Measurements from ENCODE around the gene CYP3A4.
"Not testable (repeated sequence)": the region's sequence is repeated elsewhere in the genome, so short reads cannot be mapped to it uniquely, and the experiment has no call there.

Gene CYP3A4

DNA sequence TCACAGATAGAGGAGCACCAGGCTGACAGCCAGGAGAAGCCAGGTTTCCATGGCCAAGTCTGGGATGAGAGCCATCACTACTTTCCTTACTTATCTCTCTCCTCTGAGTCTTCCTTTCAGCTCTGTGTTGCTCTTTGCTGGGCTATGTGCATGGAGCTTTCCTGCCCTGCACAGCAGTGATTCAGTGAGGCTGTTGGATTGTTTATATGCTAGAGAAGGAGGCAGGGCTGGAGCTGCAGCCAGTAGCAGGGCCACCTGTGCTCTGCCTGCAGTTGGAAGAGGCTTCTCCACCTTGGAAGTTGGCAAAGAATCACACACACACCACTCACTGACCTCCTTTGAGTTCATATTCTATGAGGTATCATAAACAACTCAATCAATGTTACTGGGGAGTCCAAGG is at the start of gene CYP3A4:
CYP3A4 (minus strand) TSS at position 178 of the 400 bp plus-strand sequence; CDS start at position 75, 103 bp downstream.
- DNase-seq = no peak

DNA sequence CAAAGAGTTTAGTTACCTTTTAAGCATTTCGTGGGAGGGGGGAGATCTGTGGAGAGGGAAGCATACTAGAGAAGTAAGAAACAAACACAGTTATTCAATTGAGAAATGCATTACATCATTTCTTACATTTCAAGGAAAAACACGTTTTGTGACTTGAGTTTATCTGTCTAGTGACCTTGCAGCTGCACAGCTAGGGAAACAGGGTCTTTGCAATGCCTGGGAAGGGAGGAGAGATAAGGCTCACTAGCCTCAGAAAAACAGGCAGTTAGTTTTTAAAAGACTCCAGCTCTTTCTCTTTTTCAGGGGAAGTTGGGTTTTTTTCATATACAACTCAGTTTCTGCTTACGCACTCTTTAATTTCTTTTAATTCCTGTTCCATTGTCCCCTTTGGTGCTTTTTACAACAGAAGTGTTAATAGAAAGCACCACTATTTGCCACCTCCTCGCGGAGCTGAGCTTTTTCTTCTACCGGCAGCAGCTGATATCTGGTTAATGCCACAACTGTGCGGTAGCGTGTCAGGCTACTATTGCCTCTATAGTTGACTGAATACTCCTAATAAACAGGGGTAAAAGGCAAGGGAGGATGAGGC is 49.4 kb upstream of the CYP3A4 start:
- DNase-seq = no peak

- DNase-seq = no peak
These were observed 47.6 kb upstream of the CYP3A4 start for GRCh38 chr7:99831595-99831994.

- no peak for DNase-seq
These were observed 45.7 kb upstream of the CYP3A4 start for GRCh38 chr7:99829524-99830160.

DNA sequence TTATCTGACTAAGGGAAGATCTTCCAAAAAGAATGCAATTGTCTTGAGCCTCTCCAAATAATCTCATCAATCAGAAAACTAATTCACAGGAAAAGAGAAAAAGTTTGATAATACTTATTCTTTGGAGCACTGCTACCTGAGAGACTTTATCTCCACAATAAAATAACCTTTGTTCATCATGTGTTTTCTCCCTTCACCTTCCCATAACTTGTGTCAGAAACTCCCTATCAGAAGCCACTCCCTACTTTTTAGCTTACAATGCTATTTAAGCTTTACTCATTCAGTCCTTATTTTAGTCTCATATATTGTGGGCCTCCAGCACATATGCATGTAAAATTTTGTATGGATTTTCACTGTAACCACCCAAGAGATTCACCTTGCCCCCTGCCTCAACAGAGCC is 44.8 kb upstream of the CYP3A4 start:
- DNase-seq = no peak

DNA sequence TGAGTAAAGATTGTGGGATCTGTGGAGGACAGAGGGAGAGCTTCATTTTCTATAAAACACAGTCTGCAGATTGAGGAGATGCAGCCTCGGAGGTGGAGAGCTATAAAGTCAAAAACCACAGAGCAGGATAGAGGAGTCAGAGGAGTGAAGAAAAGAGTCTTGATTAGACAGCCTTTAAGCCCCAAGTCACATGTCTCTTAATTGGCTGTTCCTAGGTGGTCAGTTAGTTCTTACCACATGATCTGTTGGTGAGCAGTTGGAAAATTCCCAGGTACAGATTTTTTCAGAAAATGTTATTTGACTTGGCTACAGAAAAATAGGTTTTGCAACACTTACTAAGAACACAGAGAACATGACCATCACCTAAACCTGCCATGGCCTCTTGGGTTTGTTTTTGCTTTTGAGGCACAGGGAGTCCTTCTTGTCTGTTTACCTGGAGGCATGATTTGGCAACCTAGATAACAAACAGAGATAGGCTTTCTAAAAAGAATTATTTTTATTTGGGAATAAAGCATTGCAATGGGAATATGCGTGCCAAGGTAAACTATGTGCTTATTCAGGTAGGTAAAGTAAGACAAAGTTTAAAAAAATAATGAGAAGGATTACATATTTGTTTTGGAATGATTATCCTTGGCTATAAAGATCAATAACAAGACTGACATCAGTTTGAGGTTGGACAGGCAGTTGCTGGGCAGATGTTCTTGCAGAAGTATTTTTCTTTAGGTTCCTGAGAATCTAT is 43.2 kb upstream of the CYP3A4 start:
- DNase-seq = no peak

DNA sequence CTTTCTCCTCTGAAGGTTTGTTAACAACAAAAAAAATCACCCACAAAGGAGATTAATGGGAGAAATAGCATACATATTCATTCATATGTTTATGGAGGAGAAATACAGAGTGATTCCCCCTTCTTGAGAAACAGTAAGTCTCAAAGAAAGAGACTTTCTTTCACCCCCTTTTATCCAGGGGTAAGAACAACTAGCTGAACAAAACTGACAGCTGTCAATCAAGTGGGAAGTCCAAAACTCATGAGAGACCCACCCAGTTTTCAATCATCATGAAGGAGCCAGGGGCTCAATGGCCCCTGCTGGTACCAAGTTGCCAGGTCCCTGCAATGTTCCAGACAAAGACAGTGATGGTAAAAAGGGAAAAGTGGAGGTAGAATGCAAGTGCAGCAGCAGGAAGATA is 41.9 kb upstream of the CYP3A4 start:
- DNase-seq = no peak

GRCh38 chr7:99825452-99825851 is 41.5 kb upstream of the CYP3A4 start:
- DNase-seq = no peak

DNA sequence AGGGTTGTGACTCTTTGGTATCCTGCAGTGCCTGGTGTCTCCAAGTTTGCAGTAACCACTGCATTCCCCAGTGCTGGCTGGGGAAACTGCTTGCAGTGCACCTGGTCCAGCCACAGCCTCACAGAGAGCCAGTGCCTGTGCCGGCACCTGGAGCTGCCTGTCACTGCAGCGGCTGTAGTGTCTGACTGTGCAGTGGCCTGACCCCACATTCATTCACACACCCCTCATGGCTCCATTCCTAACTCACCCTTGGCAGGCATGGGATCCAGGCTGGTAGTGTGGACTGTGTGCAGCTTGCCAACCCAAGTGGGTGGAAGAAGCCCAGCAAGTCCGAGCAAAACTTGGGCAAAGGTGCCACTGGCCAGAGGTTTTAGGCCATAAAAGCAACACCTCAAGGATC is 40.1 kb upstream of the CYP3A4 start:
- DNase-seq = no peak

DNA sequence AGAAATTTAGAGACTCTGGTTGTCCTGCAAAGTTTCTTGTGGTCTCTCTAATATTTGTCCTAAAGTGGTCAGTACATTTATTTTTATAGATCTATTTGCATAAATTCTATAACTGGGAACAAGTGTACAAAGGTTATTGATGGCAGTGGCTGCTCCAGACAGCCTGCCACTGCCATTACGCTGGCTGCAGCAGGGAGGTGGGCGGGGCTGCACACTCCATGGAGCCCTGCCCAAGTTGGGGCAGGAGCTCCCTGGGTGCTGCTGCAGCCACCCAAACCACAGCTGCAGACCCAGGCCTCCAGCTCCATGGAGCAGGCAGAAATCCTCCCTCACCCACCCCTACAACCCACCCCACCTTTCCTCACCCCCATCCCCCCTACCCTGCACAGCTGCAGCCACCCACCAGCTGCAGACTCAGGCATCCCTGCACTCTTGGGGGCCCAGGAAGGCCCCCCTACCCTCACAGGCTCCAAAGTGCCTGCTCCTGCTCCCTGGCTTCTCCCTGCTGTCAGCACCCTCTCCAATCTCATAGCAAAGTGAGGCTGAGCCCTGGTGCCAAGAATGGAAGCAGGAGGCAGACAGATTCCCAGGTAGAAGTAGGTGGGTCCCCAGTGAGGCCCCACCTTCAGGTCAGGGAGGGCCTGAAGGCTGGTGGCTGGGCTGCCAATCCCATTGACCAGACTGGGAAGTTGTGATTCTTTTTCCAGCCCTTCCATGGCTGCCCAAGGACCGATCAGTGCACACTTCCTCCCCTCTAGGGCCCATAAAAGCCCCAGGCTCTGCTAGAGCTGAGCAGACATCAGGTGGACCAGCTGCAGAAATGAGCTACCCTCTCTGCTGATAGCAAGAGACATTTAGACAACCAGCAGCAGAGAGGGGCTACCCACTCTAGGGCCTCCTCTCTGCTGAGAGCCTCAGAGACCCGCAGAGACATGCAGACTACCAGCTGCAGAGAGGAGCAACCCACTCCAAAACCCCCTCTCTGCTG is 39.0 kb upstream of the CYP3A4 start:
- DNase-seq = no peak

DNA sequence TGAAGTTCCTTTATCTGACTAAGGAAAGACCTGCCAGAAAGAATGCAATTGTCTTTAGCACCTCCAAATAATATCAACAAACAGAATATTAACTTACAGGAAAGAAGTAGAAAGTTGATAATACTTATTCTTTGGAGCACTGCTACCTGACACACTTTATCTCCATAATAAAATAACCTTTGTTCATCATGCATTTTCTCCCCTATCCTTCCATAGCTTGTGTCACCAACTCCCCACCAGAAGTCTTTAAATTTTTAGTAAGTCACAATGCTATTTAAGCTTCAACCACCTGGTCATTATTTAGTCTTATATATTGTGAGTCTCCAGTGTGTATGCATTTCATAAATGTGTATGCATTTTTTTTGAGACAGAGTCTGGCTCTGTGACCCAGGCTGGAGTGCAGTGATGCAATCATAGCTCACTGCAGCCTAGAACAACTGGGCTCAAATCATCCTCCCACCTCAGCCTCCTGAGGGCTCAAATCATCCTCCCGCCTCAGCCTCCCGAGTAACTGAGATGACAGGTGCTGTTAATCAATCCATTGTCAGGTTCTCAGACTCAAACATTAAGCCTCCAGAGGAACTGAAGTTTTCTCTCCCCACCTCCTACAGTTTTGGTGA is 36.5 kb upstream of the CYP3A4 start:
- DNase-seq = no peak

GRCh38 chr7:99808766-99809165 is 24.8 kb upstream of the CYP3A4 start:
- no peak for DNase-seq

DNA sequence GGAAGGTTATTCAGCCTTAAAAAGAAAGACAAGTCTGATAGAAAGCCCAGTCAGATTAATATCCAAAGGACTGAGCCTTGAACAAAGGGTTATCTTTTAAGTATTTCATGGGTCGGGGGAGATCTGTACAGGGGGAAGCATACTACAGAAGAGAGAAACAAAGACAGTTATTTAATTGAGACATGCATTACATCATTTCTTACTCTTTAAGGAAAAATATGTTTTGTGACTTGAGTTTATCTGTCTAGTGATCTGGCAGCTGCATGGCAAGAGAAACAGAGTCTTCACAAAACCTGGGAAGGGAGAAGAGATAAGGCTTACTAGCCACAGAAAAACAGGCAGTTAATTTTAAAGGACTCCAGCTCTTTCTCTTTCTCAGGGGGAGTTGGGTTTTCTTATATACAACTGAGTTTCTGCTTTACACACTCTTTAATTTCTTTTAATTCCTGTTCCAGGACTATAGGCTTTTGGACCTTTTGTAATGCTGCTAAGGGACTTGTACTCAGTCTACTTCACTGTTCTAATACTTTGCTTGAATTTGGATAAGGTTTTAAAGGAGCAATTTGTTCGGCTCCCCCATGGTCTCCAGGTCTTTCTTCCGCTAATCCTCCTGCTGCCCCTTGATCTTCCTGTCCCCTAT is 23.0 kb upstream of the CYP3A4 start:
- no peak for DNase-seq

GRCh38 chr7:99805641-99806040 is 21.7 kb upstream of the CYP3A4 start:
- DNase-seq = no peak

- not testable (repeated sequence) for DNase-seq
These were observed 19.1 kb upstream of the CYP3A4 start for GRCh38 chr7:99803118-99803517.

- DNase-seq = not testable (repeated sequence)
These were observed 17.4 kb upstream of the CYP3A4 start for GRCh38 chr7:99801407-99801806.

- DNase-seq = no peak
These were observed 15.0 kb upstream of the CYP3A4 start for GRCh38 chr7:99798972-99799371.

DNA sequence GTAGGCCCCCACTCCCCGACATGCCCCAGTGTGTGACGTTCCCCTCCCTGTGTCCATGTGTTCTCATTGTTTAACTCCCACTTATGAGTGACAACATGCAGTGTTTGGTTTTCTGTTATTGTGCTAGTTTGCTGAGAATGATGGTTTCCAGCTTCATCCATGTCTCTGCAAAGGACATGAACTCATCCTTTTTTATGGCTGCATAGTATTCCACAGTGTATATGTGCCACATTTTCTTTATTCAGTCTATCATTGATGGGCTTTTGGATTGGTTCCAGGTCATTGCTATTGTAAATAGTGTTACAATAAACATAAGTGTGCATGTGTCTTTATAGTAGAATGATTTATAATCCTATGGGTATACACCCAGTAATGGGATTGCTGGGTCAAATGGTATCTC is 11.9 kb upstream of the CYP3A4 start:
- DNase-seq = not testable (repeated sequence)

DNA sequence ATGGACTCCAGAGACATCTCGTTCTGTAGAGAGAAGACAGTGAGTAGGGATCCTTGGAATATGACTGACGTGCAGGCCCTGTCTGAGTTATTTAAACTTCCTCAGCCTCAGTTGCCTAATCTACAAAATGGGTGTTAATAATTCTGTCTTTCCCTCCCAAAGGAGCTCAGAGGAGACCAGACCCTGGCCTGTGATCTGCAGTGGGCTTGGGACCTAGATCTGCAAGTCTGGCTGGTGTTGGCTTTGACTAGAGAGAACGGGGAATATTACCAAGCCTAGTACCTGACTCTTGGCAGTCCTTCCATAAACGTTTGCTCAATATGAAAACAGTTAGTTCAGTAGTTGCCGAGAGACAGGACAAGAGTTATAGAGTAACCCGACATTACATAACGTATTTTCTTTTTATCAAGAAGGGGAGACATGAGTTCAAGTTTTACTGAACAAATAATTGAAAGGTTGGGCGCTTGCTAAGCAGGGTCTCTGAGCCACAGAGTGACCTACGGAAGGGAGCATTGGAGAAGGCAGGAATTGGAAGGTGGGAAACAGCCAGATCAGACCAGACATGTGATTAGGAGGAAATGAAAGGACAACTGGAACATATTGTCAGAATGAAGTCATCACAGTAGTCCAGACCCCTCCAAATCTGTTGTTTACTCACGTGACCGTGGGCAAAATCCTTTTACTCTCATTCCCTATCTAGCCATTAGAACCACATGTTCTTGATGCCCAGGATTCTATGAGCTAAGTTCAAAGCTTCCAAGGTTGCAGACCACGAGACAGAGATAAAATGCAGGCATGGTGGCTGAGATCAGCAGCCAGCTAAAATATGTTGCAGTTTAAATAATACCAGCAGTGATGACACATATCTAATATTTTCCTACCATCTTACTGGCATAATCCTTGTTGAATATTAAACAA is 10.9 kb upstream of the CYP3A4 start:
- DNase-seq = no peak

GRCh38 chr7:99793443-99793842 is 9.5 kb upstream of the CYP3A4 start:
- DNase-seq = no peak

- DNase-seq = no peak
These were observed 9.0 kb upstream of the CYP3A4 start for GRCh38 chr7:99792967-99793366.
